Measurements from ENCODE around the gene GYS2.

Gene GYS2

DNA sequence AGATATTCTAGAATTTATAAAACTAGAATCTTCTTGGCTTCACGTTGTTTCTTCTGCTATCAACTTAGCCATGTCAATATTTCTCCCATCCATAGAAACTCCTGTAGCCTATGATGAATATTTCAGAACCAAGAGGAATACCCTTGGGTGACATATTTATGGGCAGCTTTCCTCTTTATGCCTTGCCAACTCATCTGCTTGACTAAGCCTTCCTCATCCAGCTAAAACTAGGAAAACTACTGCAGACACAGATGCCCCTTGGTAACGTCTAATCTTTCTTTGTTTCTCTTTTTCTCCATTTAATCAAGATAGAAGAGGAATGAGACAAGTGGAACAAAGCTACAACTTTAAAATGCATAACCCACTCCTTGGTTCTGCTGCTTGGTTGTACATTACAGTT is 96.8 kb downstream of the GYS2 start:
- no peak for DNase-seq (ENCODE audit: low spot score)

DNA sequence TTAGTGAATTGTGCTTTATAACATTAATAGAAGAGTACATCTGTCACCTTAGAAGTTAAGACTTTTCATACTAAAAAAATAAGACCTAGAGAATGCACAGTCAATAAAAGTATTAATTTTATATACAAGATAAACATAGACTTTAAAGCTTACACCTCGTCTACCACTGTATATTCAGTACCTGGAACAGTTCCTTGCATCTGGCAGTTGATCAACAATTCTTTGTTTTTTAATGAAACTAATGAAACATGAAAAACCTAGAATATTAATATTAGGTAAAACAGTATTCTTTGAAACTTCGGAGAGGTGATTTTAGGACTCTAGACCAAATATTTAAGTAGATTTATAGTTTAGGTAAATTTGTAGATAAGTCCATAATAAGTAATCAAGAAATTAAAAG is 98.8 kb downstream of the GYS2 start:
- no peak for DNase-seq (ENCODE audit: low spot score)
- no peak for FAIRE-seq

More for the DNA sequence above, 96.8 kb downstream of the GYS2 start:
- FAIRE-seq: no peak

DNA sequence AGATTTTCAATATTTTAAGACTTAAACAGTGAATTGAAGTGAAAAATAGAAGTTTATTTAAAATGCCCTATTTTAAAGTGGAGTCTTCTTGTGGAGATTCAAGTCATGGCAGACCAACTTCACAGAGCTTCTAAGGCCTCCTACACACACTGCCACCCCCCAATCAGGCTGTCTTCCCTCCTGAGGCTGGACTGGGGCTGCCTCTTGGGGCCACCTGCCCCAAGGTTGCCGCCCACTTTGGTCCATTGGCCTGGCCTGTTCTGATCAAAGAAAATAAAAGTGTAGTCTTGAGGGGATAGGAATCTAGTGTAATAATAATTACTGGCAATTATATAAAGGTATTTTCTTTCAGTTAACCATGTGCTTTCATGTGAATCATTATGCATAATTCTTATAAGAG is 101.8 kb downstream of the GYS2 start:
- DNase-seq (ENCODE audit: low spot score) (no peak), FAIRE-seq (no peak)

DNA sequence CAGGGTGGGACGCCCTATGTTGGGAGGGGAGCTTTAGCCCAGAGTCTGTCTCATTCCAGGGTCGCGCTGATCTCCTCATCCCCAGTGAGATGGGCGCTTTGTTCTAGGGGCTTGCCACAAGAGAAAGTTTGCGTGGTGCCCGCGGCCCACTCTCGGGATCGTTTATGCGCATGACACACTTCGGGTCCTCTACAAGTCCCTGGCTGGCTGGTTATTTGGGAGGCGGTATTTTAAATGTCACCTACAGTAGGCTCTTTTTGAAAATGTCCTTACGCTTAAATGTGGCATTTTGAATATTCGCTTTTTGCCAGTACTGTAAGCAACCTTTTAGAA is 102.5 kb downstream of the GYS2 start:
- FAIRE-seq (no peak), DNase-seq (ENCODE audit: low spot score) (peak; percentile 8)

DNA sequence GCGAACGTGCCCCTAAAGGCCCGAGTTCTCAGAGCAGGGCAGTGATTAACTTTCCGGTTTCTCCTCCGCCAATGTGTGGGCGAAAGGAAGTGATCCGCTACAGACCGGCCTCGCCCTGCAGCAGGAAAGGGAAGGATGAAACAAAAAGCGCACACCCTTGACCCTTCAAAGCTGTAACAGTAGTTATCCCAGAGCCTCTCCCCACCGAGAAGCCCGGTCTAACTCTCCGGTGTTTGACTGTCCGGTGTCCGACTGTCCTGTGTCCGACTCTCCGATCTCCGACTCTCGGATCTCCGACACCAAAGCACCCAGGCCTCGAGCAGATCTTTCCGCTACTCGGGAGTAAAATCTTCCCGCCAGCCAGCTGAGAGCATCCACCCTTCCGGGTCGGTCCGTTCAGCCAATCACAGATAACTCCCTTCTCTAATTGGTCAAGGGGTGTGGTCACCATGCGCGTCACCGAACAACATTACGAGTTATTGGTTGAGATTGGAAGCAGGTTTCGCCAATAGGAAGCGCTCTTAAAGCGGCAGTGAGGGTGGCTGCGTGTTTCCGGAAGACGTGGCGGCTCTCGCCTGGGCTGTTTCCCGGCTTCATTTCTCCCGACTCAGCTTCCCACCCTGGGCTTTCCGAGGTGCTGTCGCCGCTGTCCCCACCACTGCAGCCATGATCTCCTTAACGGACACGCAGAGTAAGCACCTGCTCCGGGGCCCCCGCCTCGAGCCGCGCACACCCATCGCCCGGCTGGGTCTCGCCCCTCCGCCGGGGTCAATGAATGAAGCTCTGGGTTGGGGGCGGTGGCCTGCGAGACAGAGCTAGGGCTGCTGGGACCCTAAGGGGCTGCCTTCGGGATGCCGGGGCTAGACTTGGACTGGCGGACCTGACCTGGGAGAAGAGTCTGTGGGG is 103.1 kb downstream of the GYS2 start, which contains the start of the genes GOLT1B and RECQL:
Gene GOLT1B, plus strand, starts transcription at position 532 of the 906 bp plus-strand sequence. Its CDS starts 135 bp downstream, at position 667.
Gene RECQL, minus strand, starts transcription at position 378 of the 906 bp plus-strand sequence. CDS start 2,065 bp downstream, outside the sequence.
- FAIRE-seq (peak; percentile 92), DNase-seq (ENCODE audit: low spot score) (peak; percentile 95)

DNA sequence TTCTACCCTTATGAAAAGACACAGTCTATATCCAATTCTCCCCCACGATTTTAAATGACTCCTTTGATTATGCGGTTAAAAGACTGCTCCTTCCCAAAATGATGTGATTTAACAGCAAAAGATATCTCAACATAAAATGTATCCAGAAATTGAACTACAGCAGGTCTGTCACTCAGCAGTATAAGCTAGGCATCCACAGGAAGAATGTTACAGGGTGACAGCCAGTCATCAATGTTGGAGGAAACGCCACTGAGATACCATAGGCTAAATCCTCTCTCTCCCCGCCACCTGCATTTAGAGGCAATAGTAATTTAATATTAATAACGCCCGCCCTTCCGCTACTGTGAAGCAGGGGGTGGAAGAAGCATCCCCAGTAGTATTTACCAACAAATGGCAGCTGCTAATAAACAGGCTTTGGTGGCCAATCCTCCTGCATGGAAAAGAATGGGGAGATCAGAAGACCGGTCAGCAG is 103.8 kb downstream of the GYS2 start:
- DNase-seq (ENCODE audit: low spot score) (no peak), FAIRE-seq (no peak)

DNA sequence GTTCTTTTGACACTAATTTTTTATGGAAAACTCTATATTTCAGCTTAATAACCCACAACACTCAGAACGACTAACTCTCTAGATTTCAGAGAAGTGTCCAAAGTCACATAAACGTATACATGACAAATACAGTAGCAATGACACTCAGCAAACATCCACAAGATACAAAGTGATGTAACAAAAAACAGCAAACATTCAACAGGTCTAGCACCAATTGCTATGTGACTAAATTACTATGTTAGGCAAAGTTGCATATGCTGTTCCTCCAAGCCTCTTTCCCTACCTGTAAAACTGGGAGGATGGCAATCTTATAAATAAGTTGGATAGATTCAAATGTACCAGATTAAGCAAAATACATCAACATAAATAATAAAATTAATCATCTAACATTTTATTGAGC is 104.9 kb downstream of the GYS2 start:
- no peak for DNase-seq (ENCODE audit: low spot score)
- FAIRE-seq: no peak

All from urothelium cell line (cell line).